Stimulated activated naive CD4-positive, alpha-beta T cell treated with Interleukin-2 at 50 U/mL for 16 hours (primary cell): Measurements from ENCODE around the gene FRAT2.
"Not testable (repeated sequence)": the region's sequence is repeated elsewhere in the genome, so short reads cannot be mapped to it uniquely, and the experiment has no call there.

Experiments used
- DNase-seq: peaks from one replicate; lab custom pipeline; 2025; lab: John Stamatoyannopoulos, UW

Gene FRAT2

DNA sequence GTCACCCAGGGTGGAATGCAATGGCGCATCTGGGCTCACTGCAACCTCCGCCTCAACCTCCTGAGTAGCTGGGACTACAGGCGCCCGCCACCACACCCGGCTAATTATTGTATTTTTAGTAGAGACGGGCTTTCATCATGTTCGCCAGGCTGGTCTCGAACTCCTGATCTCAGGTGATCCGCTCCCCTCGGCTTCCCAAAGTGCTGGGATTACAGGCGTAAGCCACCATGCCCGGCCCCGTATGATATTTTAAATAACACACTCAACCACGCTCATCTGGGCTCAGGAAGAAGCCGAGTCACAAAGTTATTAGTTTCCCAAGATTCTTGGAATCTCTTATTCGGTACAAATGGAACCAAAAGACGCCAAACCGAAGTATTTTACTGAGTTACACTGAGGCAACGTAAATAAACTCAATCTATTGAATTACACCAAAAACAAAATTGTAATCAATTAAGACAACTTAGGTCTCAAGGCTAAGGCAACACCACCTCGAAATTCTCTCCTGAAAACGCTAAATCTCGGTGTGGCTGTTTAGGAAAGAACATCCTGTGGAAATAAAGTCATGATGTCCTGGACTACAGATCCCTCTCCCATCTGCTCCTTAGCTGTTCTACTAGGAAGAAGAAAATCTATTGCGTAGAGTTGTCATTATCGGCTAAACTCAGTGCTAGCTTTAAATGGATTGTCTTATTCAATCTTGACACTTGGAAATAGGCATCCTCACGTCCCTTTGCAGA is 43.0 kb downstream of the FRAT2 start:
- DNase-seq: no peak

- DNase-seq: not testable (repeated sequence)
Observed at GRCh38 chr10:97290576-97291356, 43.8 kb downstream of the FRAT2 start.

DNA sequence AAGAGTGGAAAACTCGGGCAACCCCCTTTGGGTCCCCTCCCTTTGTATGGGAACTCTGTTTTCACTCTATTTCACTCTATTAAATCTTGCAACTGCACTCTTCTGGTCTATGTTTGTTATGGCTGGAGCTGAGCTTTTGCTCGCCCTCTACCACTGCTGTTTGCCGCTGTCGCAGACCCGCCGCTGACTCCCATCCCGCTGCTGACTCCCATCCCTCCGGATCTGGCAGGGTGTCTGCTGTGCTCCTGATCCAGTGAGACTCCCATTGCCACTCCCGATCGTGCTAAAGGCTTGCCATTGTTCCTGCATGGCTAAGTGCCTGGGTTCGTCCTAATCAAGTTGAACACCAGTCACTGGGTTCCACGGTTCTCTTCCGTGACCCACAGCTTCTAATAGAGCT is 44.5 kb downstream of the FRAT2 start:
- not testable (repeated sequence) for DNase-seq
